ENCODE measurements around the gene EVPL.
"Not testable (repeated sequence)": the region's sequence is repeated elsewhere in the genome, so short reads cannot be mapped to it uniquely, and the experiment has no call there.

- not testable (repeated sequence) for TF ChIP-seq FOXP4 (CRISPR knock-in tag; IDR thresholded peaks at IDR 0.05); ZBTB21 (CRISPR knock-in tag; IDR thresholded peaks at IDR 0.05; ENCODE audit: borderline replicate concordance); FOXJ3 (CRISPR knock-in tag; IDR thresholded peaks at IDR 0.05; ENCODE audit: borderline replicate concordance); CTCF (IDR thresholded peaks at IDR 0.05); NR2C2 (CRISPR knock-in tag; IDR thresholded peaks at IDR 0.05)
Measured at GRCh38 chr17:76044475-76045007, 17.4 kb upstream of the EVPL start.

Measured in WTC11 (cell line).